Measurements from ENCODE around the gene ARHGEF37. TPM values are rescaled to one million over a fixed set of nuclear protein-coding genes. Genes with fewer than 3 reads are reported as not detected.

ARHGEF37 gene
- total RNA-seq, 1 experiment from 2014 or later, result 0.42 TPM

DNA sequence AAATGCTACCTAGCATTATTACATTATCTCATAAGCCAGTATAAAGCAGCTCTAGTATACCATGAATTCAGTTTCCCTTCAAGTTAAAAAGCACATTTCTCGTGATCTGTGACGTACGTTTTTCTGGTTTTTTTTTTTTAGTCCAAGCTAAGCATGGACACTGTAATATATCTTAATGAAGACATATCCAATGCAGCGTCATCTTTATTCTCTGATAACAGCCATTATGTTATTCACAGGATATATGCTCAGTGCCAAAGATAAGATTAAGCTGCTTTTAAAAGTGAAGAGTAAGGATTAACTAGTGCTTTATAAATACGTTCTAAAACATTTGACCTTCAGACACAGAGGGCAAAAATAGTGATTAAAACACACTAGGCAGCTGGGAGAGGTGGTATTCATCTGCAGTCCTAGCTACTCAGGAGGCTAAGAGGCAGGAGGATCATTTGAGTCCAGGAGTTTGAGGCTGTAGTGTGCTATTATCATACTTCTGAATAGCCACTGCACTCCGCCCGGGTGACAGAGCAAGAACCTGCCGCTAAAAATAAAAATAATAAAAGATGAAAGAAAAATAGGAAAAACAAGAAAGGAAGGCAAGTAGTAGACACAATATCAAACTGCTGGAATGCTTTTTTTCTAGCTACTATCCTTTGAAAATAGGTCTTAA, 37.8 kb upstream of the ARHGEF37 start:
- H3K79me1 ChIP-seq (ENCODE audit: insufficient read depth, low read depth, low read length, poor library complexity, severe bottlenecking), result peaks cover 3% of the 10 kb centered on the region
- no peak overlapping the region for H4K91ac ChIP-seq (ENCODE audit: insufficient read length, low read depth, low read length)
- H3K4me1 ChIP-seq (ENCODE audit: insufficient read depth, low read length), result no peaks in the 10 kb centered on the region; the same call in 1 of the 2 replicates
- no peak for DNase-seq
- H3K9me3 ChIP-seq (ENCODE audit: control insufficient read depth, low read depth, low read length), result no peaks in the 10 kb centered on the region
- Mint-ChIP-seq H3K36me3 (ENCODE audit: insufficient read depth in 1 of 3, low read depth in 3 of 3) (peaks cover 44 to 66% (median 66%) of the 10 kb centered on the region in 3 experiments; a peak in 6 of 7 replicates), H3K9me3 (no peaks in the 10 kb centered on the region; a peak in 1 of 5 replicates), H3K27me3 (ENCODE audit: low read depth) (no peaks in the 10 kb centered on the region), H3K4me1 (peaks cover 37 to 50% of the 10 kb centered on the region in 2 experiments), H3K4me3 (no peak overlapping the region), H3K27ac (peak overlapping the region in 1 of 3 experiments; percentile 82; a peak in 2 of 7 replicates)
- no peak overlapping the region for H3K4me2 ChIP-seq (ENCODE audit: insufficient read depth, insufficient read length, low read length)
- H2BK15ac ChIP-seq (ENCODE audit: low read depth, low read length), result no peak overlapping the region
- TF ChIP-seq, protein P1, sequence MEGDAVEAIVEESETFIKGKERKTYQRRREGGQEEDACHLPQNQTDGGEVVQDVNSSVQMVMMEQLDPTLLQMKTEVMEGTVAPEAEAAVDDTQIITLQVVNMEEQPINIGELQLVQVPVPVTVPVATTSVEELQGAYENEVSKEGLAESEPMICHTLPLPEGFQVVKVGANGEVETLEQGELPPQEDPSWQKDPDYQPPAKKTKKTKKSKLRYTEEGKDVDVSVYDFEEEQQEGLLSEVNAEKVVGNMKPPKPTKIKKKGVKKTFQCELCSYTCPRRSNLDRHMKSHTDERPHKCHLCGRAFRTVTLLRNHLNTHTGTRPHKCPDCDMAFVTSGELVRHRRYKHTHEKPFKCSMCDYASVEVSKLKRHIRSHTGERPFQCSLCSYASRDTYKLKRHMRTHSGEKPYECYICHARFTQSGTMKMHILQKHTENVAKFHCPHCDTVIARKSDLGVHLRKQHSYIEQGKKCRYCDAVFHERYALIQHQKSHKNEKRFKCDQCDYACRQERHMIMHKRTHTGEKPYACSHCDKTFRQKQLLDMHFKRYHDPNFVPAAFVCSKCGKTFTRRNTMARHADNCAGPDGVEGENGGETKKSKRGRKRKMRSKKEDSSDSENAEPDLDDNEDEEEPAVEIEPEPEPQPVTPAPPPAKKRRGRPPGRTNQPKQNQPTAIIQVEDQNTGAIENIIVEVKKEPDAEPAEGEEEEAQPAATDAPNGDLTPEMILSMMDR (conservative IDR thresholded peaks at IDR 0.05), result no peak
- H3K27ac ChIP-seq (ENCODE audit: insufficient read length, low read depth, low read length), result no peak overlapping the region
- H3K27me3 ChIP-seq (ENCODE audit: insufficient read depth, low read length), result no peaks in the 10 kb centered on the region
- WGBS (ENCODE audit: extremely low coverage, insufficient read length, low lambda C conversion rate), result no CpG with 5 or more reads among the region's 8 CpGs
- no peak overlapping the region for H3K4ac ChIP-seq (ENCODE audit: low read depth, low read length)
- H2BK12ac ChIP-seq (ENCODE audit: insufficient read length, low read depth, low read length), result no peak overlapping the region
- no peak overlapping the region for H3K56ac ChIP-seq (ENCODE audit: insufficient read length, low read depth, low read length)
- no peak overlapping the region for H3K9ac ChIP-seq (ENCODE audit: extremely low read depth, insufficient read length, low read length)
- no peak overlapping the region for H2BK20ac ChIP-seq (ENCODE audit: low read depth, low read length, poor library complexity, severe bottlenecking)
- no peak overlapping the region for H3K14ac ChIP-seq (ENCODE audit: insufficient read depth, low read length)
- H4K5ac ChIP-seq (ENCODE audit: insufficient read length, low read depth, low read length), result no peak overlapping the region
- H3T11ph ChIP-seq (ENCODE audit: low read length), result no peak overlapping the region
- H3K23ac ChIP-seq (ENCODE audit: insufficient read length, low read depth, low read length), result no peak overlapping the region
- no peaks in the 10 kb centered on the region for H4K20me1 ChIP-seq (ENCODE audit: control insufficient read depth, insufficient read depth, insufficient read length)
- no peak overlapping the region for H3K18ac ChIP-seq (ENCODE audit: insufficient read length, low read depth, low read length)
- no peak overlapping the region for H2AFZ ChIP-seq (ENCODE audit: low read length)
- no peak overlapping the region for H2AK5ac ChIP-seq (ENCODE audit: insufficient read length, low read length)
- no peaks in the 10 kb centered on the region for H3K23me2 ChIP-seq (ENCODE audit: insufficient read length, low read depth, low read length, poor library complexity, severe bottlenecking)
- no peak overlapping the region for H2BK120ac ChIP-seq (ENCODE audit: low read depth, low read length, poor library complexity, severe bottlenecking)
- H3K79me2 ChIP-seq (ENCODE audit: insufficient read depth, low read length), result peaks cover 81% of the 10 kb centered on the region; the same call in 1 of the 2 replicates
- no peak overlapping the region for H4K8ac ChIP-seq (replicated peaks; ENCODE audit: insufficient read length, low read depth, low read length)
- H2BK5ac ChIP-seq (ENCODE audit: insufficient read length, low read length), result no peak overlapping the region
